ENCODE data around the gene PPAN. TPM values are rescaled to one million over a fixed set of nuclear protein-coding genes. Genes with fewer than 3 reads are reported as not detected.

The PPAN gene
- total RNA-seq, 1 donor from 2014 or later, result not detected

GRCh38 chr19:10104665-10105508, 1.3 kb upstream of the PPAN start:
- Histone ChIP-seq H3K4me3 (no peak overlapping the region), H3K4me1 (peaks cover 3 to 7% of the 10 kb centered on the region in 2 donors), H3K27ac (peak overlapping the region in 1 of 2 donors; percentile 69), H3K27me3 (no peaks in the 10 kb centered on the region), H3K9me3 (no peaks in the 10 kb centered on the region), H3K36me3 (peaks cover 25 to 26% of the 10 kb centered on the region in 2 donors)
- intact Hi-C loops (cut with DNase I), result loop anchor here (10.0 kb wide), 1 partner anchor 170 kb away; the partner anchor contains the start of gene OLFM2
- no peak for DNase-seq (ENCODE audit: low spot score in 2 of 2)
- no peak for TF ChIP-seq CTCF (IDR thresholded peaks at IDR 0.05)

- H3K4me1 ChIP-seq, result peaks cover 3 to 7% of the 10 kb centered on the region in 2 donors
- no peaks in the 10 kb centered on the region for H3K9me3 ChIP-seq
- peaks cover 33% of the 10 kb centered on the region in 2 donors for H3K36me3 ChIP-seq
- peak overlapping the region; percentile 11 to 69 for H3K27ac ChIP-seq
- intact Hi-C loops (cut with DNase I), result loop anchor here (1.0 to 10.0 kb wide), 2 partner anchors 14 to 171 kb away; partner anchors contain the start of genes EIF3G and OLFM2
- TF ChIP-seq CTCF (IDR thresholded peaks at IDR 0.05), result no peak
- H3K4me3 ChIP-seq, result peak overlapping the region in 1 of 2 donors; percentile 88
- peak in 1 of 2 donors; percentile 69 for DNase-seq (ENCODE audit: low spot score in 2 of 2)
- H3K27me3 ChIP-seq, result no peaks in the 10 kb centered on the region
These were observed 558 bp upstream of the PPAN start for GRCh38 chr19:10105509-10106099.

GRCh38 chr19:10107254-10107653, 1.1 kb downstream of the PPAN start:
- Histone ChIP-seq H3K9me3 (no peaks in the 10 kb centered on the region), H3K4me3 (peak overlapping the region in 1 of 2 donors; percentile 88), H3K4me1 (peaks cover 3 to 7% of the 10 kb centered on the region in 2 donors), H3K36me3 (peaks cover 38 to 41% of the 10 kb centered on the region in 2 donors), H3K27me3 (no peaks in the 10 kb centered on the region), H3K27ac (no peak overlapping the region)
- intact Hi-C loops (cut with DNase I), result loop anchor here (10.0 kb wide), 1 partner anchor 172 kb away; the partner anchor contains the start of gene OLFM2
- DNase-seq (ENCODE audit: low spot score in 2 of 2), result no peak
- no peak for TF ChIP-seq CTCF (IDR thresholded peaks at IDR 0.05)

- Histone ChIP-seq H3K9me3 (no peaks in the 10 kb centered on the region), H3K27me3 (no peaks in the 10 kb centered on the region), H3K36me3 (peaks cover 38 to 41% of the 10 kb centered on the region in 2 donors), H3K27ac (no peak overlapping the region), H3K4me1 (peaks cover 3 to 7% of the 10 kb centered on the region in 2 donors), H3K4me3 (no peak overlapping the region)
- DNase-seq (ENCODE audit: low spot score in 2 of 2), result no peak
- TF ChIP-seq CTCF (IDR thresholded peaks at IDR 0.05), result no peak
- intact Hi-C loops (cut with DNase I), result loop anchor here (10.0 kb wide), 1 partner anchor 173 kb away; the partner anchor contains the start of gene OLFM2
These were observed 1.7 kb downstream of the PPAN start for GRCh38 chr19:10107817-10108367.

- no peak for TF ChIP-seq CTCF (IDR thresholded peaks at IDR 0.05)
- no peak overlapping the region for H3K4me3 ChIP-seq
- H3K9me3 ChIP-seq, result no peaks in the 10 kb centered on the region
- intact Hi-C loops (cut with DNase I), result loop anchor here (10.0 kb wide), 1 partner anchor 175 kb away; the partner anchor contains the start of gene OLFM2
- no peaks in the 10 kb centered on the region for H3K27me3 ChIP-seq
- DNase-seq (ENCODE audit: low spot score in 2 of 2), result no peak
- H3K27ac ChIP-seq, result no peak overlapping the region
- peaks cover 41 to 47% of the 10 kb centered on the region in 2 donors for H3K36me3 ChIP-seq
- peaks cover 3 to 7% of the 10 kb centered on the region in 2 donors for H3K4me1 ChIP-seq
These were observed 3.4 kb downstream of the PPAN start for GRCh38 chr19:10109528-10109927.

Data from ascending aorta (tissue), 2 donors.